HL-60/S4 (cell line): ENCODE measurements around the gene FSCN2.
"Not testable (repeated sequence)": the region's sequence is repeated elsewhere in the genome, so short reads cannot be mapped to it uniquely, and the experiment has no call there.

Experiments
- in situ Hi-C: fragments of 300-500 bp; cut with MboI; formaldehyde crosslinking; loops from 2 replicates; pipeline ENCODE4 v1.14.3; 2022; ENCODE audit warnings: low sequenced_read_pairs

The FSCN2 gene

GRCh38 chr17:81522491-81523401 is 5.4 kb upstream of the FSCN2 start:
- in situ Hi-C loops: no loop called here

- in situ Hi-C loops: no loop called here
Measured at GRCh38 chr17:81523402-81524038, 4.7 kb upstream of the FSCN2 start.

- in situ Hi-C loops: no loop called here
Measured at GRCh38 chr17:81524039-81524864, 3.9 kb upstream of the FSCN2 start.

GRCh38 chr17:81524865-81525159 is 3.4 kb upstream of the FSCN2 start:
- in situ Hi-C loops: no loop called here

- in situ Hi-C loops: no loop called here
Measured at GRCh38 chr17:81526662-81527571, 1.3 kb upstream of the FSCN2 start.

- in situ Hi-C loops: no loop called here
Measured at GRCh38 chr17:81528384-81528650, 140 bp downstream of the FSCN2 start.

- in situ Hi-C loops: no loop called here
Measured at GRCh38 chr17:81528651-81529436, 667 bp downstream of the FSCN2 start.

GRCh38 chr17:81529437-81529803 is 1.2 kb downstream of the FSCN2 start:
- in situ Hi-C loops: no loop called here

GRCh38 chr17:81531013-81531412 is 2.8 kb downstream of the FSCN2 start:
- in situ Hi-C loops: not testable (repeated sequence)

- in situ Hi-C loops: not testable (repeated sequence)
Measured at GRCh38 chr17:81531998-81532404, 3.8 kb downstream of the FSCN2 start.

GRCh38 chr17:81532490-81533287 is 4.5 kb downstream of the FSCN2 start:
- in situ Hi-C loops: no loop called here

- in situ Hi-C loops: no loop called here
Measured at GRCh38 chr17:81533339-81534141, 5.4 kb downstream of the FSCN2 start.

GRCh38 chr17:81534157-81535006 is 6.2 kb downstream of the FSCN2 start:
- in situ Hi-C loops: no loop called here

- in situ Hi-C loops: no loop called here
Measured at GRCh38 chr17:81535007-81535328, 6.8 kb downstream of the FSCN2 start.

GRCh38 chr17:81535480-81536298 is 7.5 kb downstream of the FSCN2 start:
- in situ Hi-C loops: no loop called here

GRCh38 chr17:81536299-81537290 is 8.4 kb downstream of the FSCN2 start:
- in situ Hi-C loops: no loop called here
